GM19239 (cell line): ENCODE results near the gene ATAD3A.
"Not testable (repeated sequence)": the region's sequence is repeated elsewhere in the genome, so short reads cannot be mapped to it uniquely, and the experiment has no call there.

Source experiments
- DNase-seq: peaks from one replicate; pipeline ENCODE4 v3.0.0; 2011; ENCODE audit warnings: low spot score; ENCODE audit not compliant: insufficient read length
- FAIRE-seq: peaks from 2 replicates; lab custom pipeline; 2011; peaks lifted over from hg19 to GRCh38; lab: Jason Lieb, UNC

Gene ATAD3A

GRCh38 chr1:1551524-1552262 is 39.7 kb downstream of the ATAD3A start:
- no peak for FAIRE-seq
- DNase-seq, result no peak

- DNase-seq (no peak), FAIRE-seq (no peak)
Observed at GRCh38 chr1:1552263-1552639, 40.3 kb downstream of the ATAD3A start.

GRCh38 chr1:1553821-1554494 is 42.0 kb downstream of the ATAD3A start:
- FAIRE-seq (no peak), DNase-seq (no peak)

DNA sequence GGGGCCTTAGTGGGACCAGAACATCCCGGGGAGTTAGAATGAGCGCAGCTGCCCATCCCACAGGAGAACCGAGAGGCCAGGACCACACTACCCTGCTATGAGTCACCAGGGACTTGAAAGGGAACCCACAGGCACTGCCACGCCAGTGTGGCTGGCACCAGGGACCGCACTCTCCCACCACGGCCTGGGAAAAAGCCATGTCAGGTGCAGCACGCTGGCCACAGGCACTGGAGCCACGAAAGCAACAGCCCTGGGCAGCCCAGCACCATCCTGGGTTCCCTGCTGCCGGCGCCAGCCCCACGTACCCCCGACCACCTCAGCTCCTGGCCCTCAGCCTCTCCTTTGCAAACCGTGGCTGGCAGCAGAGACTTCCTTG is 42.6 kb downstream of the ATAD3A start:
- DNase-seq, result no peak
- no peak for FAIRE-seq

GRCh38 chr1:1554926-1555915 is 43.3 kb downstream of the ATAD3A start:
- FAIRE-seq (no peak), DNase-seq (no peak)

GRCh38 chr1:1556505-1556904 is 44.5 kb downstream of the ATAD3A start:
- FAIRE-seq, result no peak

DNA sequence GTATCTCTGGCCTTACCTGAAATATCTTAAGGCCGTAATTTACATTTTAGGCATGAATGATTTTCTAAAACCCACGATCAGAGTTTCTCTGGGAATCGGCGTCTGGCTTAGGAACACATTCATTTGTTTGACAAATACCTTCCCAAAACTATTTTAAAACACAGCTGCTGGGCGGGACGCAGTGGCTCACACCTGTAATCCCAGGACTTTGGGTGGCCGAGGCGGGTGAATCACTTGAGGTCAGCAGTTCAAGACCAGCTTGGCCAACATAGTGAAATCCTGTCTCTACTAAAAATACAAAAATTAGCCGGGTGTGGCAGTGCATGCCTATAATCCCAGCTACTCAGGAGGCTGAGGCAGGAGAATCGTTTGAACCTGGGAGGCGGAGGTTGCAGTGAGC is 45.0 kb downstream of the ATAD3A start:
- not testable (repeated sequence) for FAIRE-seq, DNase-seq

More at GRCh38 chr1:1556505-1556904, 44.5 kb downstream of the ATAD3A start:
- no peak for DNase-seq

DNA sequence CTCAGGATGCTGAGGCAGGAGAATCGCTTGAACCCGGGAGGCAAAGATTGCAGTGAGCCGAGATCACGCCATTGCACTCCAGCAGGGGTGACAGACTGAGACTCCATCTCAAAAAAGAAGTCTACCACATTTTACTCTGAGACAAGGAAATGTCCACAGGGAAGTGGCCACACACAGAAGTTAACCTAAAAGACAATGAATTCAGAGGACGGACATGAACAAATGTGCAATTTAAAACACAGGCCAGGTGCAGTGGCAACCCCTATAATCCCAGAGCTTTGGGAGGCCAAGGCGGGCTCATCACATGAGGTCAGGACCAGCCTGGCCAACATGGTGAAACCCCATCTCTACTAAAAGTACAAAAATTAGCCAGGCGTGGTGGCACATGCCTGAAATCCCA is 45.7 kb downstream of the ATAD3A start:
- FAIRE-seq, DNase-seq: not testable (repeated sequence)

GRCh38 chr1:1558591-1558990 is 46.6 kb downstream of the ATAD3A start:
- DNase-seq, result no peak
- no peak for FAIRE-seq

GRCh38 chr1:1559066-1559465 is 47.1 kb downstream of the ATAD3A start:
- DNase-seq, result no peak
- FAIRE-seq, result no peak

DNA sequence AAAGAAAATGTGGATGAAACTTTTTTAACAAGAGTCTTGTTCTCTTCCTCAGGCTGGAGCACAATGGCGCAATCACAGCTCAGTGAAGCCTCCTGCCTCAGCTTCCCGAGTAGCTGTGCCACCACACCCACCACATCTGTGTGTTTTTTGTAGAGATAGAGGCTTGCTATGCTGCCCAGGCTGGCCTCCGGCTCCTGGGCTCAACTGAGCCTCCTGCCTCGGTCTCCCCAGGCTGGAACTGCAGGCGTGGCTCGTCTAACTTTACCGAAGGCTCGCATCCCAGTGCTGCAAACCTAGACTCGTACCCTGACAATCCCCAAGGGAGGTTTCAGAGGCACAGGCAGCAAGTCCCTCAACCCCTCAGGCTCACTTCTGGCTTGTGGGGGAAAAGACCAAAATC is 48.2 kb downstream of the ATAD3A start:
- DNase-seq (no peak), FAIRE-seq (no peak)

DNA sequence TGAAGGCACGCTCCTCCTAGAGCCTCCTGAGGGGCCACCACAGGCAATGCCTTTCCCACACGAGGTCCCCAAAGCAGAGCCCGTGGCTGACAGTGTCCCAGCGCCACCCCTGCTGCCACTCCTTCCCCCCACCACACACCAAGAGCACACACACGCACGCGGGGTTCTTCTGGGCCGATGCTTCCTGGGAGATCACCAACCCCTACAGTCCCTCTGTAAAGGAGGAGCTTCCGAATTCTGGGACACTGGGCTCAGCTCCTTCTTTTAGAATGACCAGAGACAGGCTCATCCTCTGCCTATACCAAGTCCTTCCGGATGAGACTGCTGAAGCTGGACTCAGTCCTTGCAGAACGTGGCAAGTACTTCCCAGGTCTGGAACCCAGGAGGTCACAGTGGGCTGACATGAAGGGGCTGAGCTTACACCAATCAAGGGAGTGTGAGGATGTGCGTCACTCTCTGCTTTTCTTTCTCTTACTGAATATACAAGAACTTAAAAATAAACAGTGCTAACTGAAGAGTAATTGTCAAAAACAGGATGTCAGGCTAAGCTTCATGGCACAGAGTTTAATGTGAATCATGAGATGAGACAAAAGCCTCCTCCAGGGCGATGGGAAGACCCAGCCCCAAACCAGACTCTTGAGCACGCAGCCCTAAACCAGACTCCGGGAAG is 50.0 kb downstream of the ATAD3A start:
- no peak for FAIRE-seq
- DNase-seq, result no peak

DNA sequence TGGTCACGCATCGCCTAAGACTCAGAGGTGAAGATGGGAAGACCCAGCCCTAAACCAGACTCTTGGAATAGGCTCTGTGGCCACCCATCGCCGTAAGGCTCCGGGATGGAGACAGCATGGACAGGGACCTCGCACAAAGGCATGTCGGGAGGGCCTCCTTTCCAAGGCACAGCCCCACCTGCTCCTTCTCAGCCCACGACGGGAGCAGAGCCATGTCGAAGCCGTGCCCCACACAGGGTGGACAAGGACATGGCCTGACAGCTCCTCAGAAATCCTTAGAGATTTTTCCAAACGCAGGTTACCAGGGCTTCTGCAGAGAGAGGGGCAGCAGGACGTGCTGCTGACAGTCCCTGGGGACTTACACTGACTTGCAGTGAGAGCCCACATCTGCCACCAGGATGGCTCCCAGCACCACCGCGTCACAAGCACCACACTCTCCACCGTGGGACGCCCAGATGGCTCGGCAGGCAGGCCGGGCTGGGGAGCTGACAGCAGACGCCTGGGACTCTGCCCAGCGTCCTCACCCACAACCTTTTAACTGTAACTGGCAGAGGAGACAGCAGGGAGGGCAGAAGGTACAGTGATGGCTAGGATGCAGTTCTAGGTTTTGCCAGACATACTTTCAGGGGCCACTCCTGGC is 50.7 kb downstream of the ATAD3A start:
- FAIRE-seq, result no peak
- no peak for DNase-seq

GRCh38 chr1:1563688-1564087 is 51.7 kb downstream of the ATAD3A start:
- DNase-seq, result no peak
- no peak for FAIRE-seq

GRCh38 chr1:1564268-1564667 is 52.3 kb downstream of the ATAD3A start:
- no peak for DNase-seq
- FAIRE-seq, result no peak

- DNase-seq, result no peak
- FAIRE-seq, result no peak
Observed at GRCh38 chr1:1565340-1565739, 53.4 kb downstream of the ATAD3A start.

- DNase-seq (no peak), FAIRE-seq (no peak)
Observed at GRCh38 chr1:1567152-1567875, 55.4 kb downstream of the ATAD3A start.

DNA sequence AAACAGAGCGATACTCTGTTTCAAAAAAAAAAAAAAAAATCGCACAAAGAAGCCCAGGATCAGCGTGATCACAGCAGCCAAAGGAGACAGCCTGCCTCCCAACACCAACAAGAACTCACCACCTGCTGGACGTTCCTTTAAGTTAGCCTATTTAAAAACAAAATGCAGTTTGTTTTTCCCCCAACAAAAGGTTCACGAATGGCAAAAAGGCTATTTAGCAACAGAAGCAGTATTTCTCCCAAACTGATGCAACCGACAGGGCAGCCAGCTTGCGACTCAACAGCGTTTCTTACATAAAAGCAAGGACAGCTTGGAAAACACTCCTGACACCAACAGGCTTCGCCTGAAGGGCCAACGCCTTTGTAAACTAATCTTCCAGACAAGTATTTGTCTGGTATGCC is 55.9 kb downstream of the ATAD3A start:
- DNase-seq, result no peak
- no peak for FAIRE-seq

DNA sequence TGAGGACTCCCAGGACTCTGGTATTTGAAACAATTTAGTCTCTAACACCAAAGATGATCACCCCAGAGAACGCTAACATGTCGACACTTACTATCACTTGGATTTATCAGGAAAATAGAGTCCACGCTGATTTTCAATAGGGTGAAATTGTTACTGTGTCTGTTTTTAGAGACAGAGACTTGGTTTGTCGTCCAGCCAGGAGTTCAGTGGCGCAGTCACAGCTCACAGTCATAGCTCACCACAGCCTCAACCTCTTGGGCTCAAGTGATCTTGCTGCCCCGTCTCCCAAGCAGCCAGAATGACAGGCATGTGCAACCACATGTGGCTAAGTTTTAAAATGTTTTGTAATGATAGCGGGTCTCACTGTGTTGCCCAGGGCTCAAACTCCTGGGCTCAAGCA is 57.4 kb downstream of the ATAD3A start:
- FAIRE-seq, result no peak
- no peak for DNase-seq
